H9 (cell line): Measurements from ENCODE around the gene ACACB. TPM values are rescaled to one million over a fixed set of nuclear protein-coding genes. Genes with fewer than 3 reads are reported as not detected.

ENCODE experiments used
- DNase-seq: peaks from one replicate; pipeline ENCODE4 v3.0.0-alpha.2; 2017
- H2AFZ ChIP-seq: one replicate; pipeline ENCODE4 v1.6.1; 2013; ENCODE audit warnings: mild to moderate bottlenecking, low read length, control low read depth, moderate library complexity
- H2AK5ac ChIP-seq: 2 replicates; pipeline ENCODE4 v1.6.1; 2013; ENCODE audit warnings: low read length, control low read depth, mixed read lengths; ENCODE audit not compliant: insufficient read length
- H2BK120ac ChIP-seq: one replicate; pipeline ENCODE4 v1.6.1; 2013; ENCODE audit warnings: low read depth, mild to moderate bottlenecking, low read length, control low read depth, inconsistent platforms; ENCODE audit not compliant: poor library complexity, severe bottlenecking
- H2BK12ac ChIP-seq: 2 replicates; pipeline ENCODE4 v1.6.1; 2013; ENCODE audit warnings: low read length, control low read depth, mixed read lengths, low read depth; ENCODE audit not compliant: insufficient read length
- H2BK15ac ChIP-seq: 2 replicates; pipeline ENCODE4 v1.6.1; 2013; ENCODE audit warnings: low read depth, low read length, control low read depth
- H2BK20ac ChIP-seq: one replicate; pipeline ENCODE4 v1.6.1; 2013; ENCODE audit warnings: low read depth, mild to moderate bottlenecking, low read length, control low read depth, inconsistent platforms; ENCODE audit not compliant: poor library complexity, severe bottlenecking
- H2BK5ac ChIP-seq: 2 replicates; pipeline ENCODE4 v1.6.1; 2013; ENCODE audit warnings: low read length, control low read depth, mixed read lengths; ENCODE audit not compliant: insufficient read length
- H3K14ac ChIP-seq: 2 replicates; pipeline ENCODE4 v1.6.1; 2013; ENCODE audit warnings: low read length, control low read depth; ENCODE audit not compliant: insufficient read depth
- H3K18ac ChIP-seq: 2 replicates; pipeline ENCODE4 v1.6.1; 2013; ENCODE audit warnings: low read depth, mild to moderate bottlenecking, mixed read lengths, low read length, control low read depth; ENCODE audit not compliant: insufficient read length
- H3K23ac ChIP-seq: 2 replicates; pipeline ENCODE4 v1.6.1; 2013; ENCODE audit warnings: low read length, control low read depth, mixed read lengths, low read depth; ENCODE audit not compliant: insufficient read length
- H3K23me2 ChIP-seq: 2 replicates; pipeline ENCODE4 v1.6.1; 2013; ENCODE audit warnings: low read depth, mild to moderate bottlenecking, mixed read lengths, low read length, control low read depth; ENCODE audit not compliant: insufficient read length, poor library complexity, severe bottlenecking
- H3K27ac ChIP-seq: 2 replicates; pipeline ENCODE4 v1.5.1; 2013; ENCODE audit warnings: low read length, control low read depth, mixed read lengths, low read depth; ENCODE audit not compliant: insufficient read length
- H3K27me3 ChIP-seq: 2 replicates; pipeline ENCODE4 v1.6.1; 2013; ENCODE audit warnings: low read length, control low read depth, inconsistent platforms; ENCODE audit not compliant: insufficient read depth
- H3K4ac ChIP-seq: 2 replicates; pipeline ENCODE4 v1.6.1; 2013; ENCODE audit warnings: low read depth, mild to moderate bottlenecking, control low read depth, inconsistent platforms, low read length, moderate library complexity
- H3K4me1 ChIP-seq: 2 replicates; pipeline ENCODE4 v1.6.1; 2013; ENCODE audit warnings: low read length, control low read depth, inconsistent platforms; ENCODE audit not compliant: insufficient read depth
- H3K4me2 ChIP-seq: 2 replicates; pipeline ENCODE4 v1.6.1; 2013; ENCODE audit warnings: low read length, control low read depth, mixed read lengths; ENCODE audit not compliant: insufficient read length, insufficient read depth
- H3K56ac ChIP-seq: 2 replicates; pipeline ENCODE4 v1.6.1; 2013; ENCODE audit warnings: low read depth, mild to moderate bottlenecking, mixed read lengths, low read length, control low read depth; ENCODE audit not compliant: insufficient read length
- H3K79me1 ChIP-seq: 2 replicates; pipeline ENCODE4 v1.6.1; 2013; ENCODE audit warnings: low read depth, mild to moderate bottlenecking, moderate library complexity, low read length, control low read depth, inconsistent platforms; ENCODE audit not compliant: insufficient read depth, poor library complexity, severe bottlenecking
- H3K79me2 ChIP-seq: 2 replicates; pipeline ENCODE4 v1.6.1; 2013; ENCODE audit warnings: low read length, control low read depth, inconsistent platforms; ENCODE audit not compliant: insufficient read depth
- H3K9ac ChIP-seq: 2 replicates; pipeline ENCODE4 v1.6.1; 2013; ENCODE audit warnings: low read length, control low read depth, mixed read lengths; ENCODE audit not compliant: insufficient read length; ENCODE audit errors: extremely low read depth
- H3K9me3 ChIP-seq: one replicate; pipeline ENCODE4 v1.6.1; 2013; ENCODE audit warnings: low read depth, low read length, inconsistent platforms; ENCODE audit not compliant: control insufficient read depth
- H3T11ph ChIP-seq: one replicate; pipeline ENCODE4 v1.6.1; 2013; ENCODE audit warnings: mild to moderate bottlenecking, low read length, control low read depth, inconsistent platforms
- H4K20me1 ChIP-seq: one replicate; pipeline ENCODE4 v1.6.1; 2013; ENCODE audit not compliant: control insufficient read depth, insufficient read length, insufficient read depth
- H4K5ac ChIP-seq: 2 replicates; pipeline ENCODE4 v1.6.1; 2013; ENCODE audit warnings: low read depth, mild to moderate bottlenecking, mixed read lengths, low read length, control low read depth; ENCODE audit not compliant: insufficient read length
- H4K8ac ChIP-seq: replicated peaks from 2 replicates; pipeline ENCODE4 v1.6.1; 2013; ENCODE audit warnings: low read length, control low read depth, mixed read lengths, low read depth; ENCODE audit not compliant: insufficient read length
- H4K91ac ChIP-seq: 2 replicates; pipeline ENCODE4 v1.6.1; 2013; ENCODE audit warnings: low read depth, mild to moderate bottlenecking, moderate library complexity, mixed read lengths, low read length, control low read depth; ENCODE audit not compliant: insufficient read length
- H3K27ac Mint-ChIP-seq, 3 experiments: 2 replicates in 2 of 3; 3 replicates in 1 of 3; pipeline ENCODE4 v1.8.0; 2020 to 2021; ENCODE audit warnings: mixed read lengths in 3 of 3, mild to moderate bottlenecking in 1 of 3, moderate library complexity in 1 of 3
- H3K27me3 Mint-ChIP-seq: 2 replicates; pipeline ENCODE4 v1.8.0; 2021; ENCODE audit warnings: low read depth, mild to moderate bottlenecking, moderate library complexity, mixed read lengths
- H3K36me3 Mint-ChIP-seq, 3 experiments: 2 replicates in 2 of 3; 3 replicates in 1 of 3; pipeline ENCODE4 v1.8.0; 2020 to 2021; ENCODE audit warnings: low read depth in 3 of 3, mixed read lengths in 3 of 3; ENCODE audit not compliant: insufficient read depth in 1 of 3
- H3K4me1 Mint-ChIP-seq, 2 experiments: 2 replicates each; pipeline ENCODE4 v1.8.0; 2020; ENCODE audit warnings: mixed read lengths in 2 of 2
- H3K4me3 Mint-ChIP-seq, 2 experiments: 2 replicates in 1 of 2; 3 replicates in 1 of 2; pipeline ENCODE4 v1.8.0; 2020 to 2021; ENCODE audit warnings: mild to moderate bottlenecking in 2 of 2, mixed read lengths in 2 of 2, moderate library complexity in 1 of 2
- H3K9me3 Mint-ChIP-seq, 2 experiments: 2 replicates in 1 of 2; 3 replicates in 1 of 2; pipeline ENCODE4 v1.8.0; 2020; ENCODE audit warnings: mild to moderate bottlenecking in 2 of 2, mixed read lengths in 2 of 2, moderate library complexity in 1 of 2
- WGBS: extraction: QIAGEN DNeasy Blood & Tissue Kit; methylation state at CpG from one replicate; pipeline ENCODE4 v1.1.7; 2013; ENCODE audit warnings: missing lambda C conversion rate, low lambda C conversion rate, mixed read lengths; ENCODE audit not compliant: insufficient read length; ENCODE audit errors: extremely low coverage; 5-methylcytosine and 5-hydroxymethylcytosine counted together
- total RNA-seq: library from RNA; stranded (reverse); gene quantifications from 2 replicates; pipeline ENCODE4 v1.2.1, GENCODE V29; 2021
- TF ChIP-seq, protein P1 (sequence below): fragments of 200-600 bp; sonication (generic); conservative IDR thresholded peaks from 3 replicates; pipeline ENCODE4 v1.8.0; 2021; ENCODE audit warnings: antibody characterized with exemption, mild to moderate bottlenecking

The ACACB gene
- total RNA-seq, 1 experiment from 2014 or later: 14.2 TPM

DNA sequence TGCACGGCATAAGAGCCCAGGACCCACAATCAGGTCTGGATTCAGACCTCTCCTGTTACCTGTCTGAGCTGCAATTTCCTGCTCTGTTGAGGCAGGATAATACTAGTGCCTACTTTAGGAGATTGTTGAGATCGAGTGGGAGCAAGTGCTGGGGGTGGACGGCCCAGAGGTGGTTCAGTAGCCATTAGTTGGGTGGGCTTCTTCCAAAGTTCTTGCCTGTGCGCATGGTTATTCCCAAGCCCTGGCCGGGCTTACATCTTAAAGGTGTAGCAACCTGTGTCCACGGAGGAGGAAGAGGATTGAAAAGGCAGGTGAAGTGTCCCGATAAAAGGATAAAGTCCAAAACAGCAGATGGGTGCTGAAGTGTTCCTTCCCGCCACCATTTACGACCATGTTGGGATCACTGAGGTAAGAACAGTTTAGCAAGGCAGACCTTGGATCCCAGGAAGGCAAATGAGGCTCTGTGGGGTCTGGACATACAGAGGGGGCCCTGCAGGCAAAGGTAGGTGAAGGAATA lies 33.8 kb downstream of the ACACB start:
- TF ChIP-seq, protein P1, sequence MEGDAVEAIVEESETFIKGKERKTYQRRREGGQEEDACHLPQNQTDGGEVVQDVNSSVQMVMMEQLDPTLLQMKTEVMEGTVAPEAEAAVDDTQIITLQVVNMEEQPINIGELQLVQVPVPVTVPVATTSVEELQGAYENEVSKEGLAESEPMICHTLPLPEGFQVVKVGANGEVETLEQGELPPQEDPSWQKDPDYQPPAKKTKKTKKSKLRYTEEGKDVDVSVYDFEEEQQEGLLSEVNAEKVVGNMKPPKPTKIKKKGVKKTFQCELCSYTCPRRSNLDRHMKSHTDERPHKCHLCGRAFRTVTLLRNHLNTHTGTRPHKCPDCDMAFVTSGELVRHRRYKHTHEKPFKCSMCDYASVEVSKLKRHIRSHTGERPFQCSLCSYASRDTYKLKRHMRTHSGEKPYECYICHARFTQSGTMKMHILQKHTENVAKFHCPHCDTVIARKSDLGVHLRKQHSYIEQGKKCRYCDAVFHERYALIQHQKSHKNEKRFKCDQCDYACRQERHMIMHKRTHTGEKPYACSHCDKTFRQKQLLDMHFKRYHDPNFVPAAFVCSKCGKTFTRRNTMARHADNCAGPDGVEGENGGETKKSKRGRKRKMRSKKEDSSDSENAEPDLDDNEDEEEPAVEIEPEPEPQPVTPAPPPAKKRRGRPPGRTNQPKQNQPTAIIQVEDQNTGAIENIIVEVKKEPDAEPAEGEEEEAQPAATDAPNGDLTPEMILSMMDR: no peak
- Mint-ChIP-seq H3K27me3 (peaks cover 22% of the 10 kb centered on the region), H3K4me3 (no peak overlapping the region)

More for the DNA sequence above, 33.8 kb downstream of the ACACB start:
- DNase-seq: no peak
- Histone ChIP-seq H3K79me2 (no peaks in the 10 kb centered on the region), H2BK5ac (no peak overlapping the region), H3K23ac (no peak overlapping the region), H3K9me3 (no peaks in the 10 kb centered on the region), H2BK120ac (no peak overlapping the region), H4K5ac (no peak overlapping the region), H2BK20ac (no peak overlapping the region), H2AK5ac (no peak overlapping the region), H2AFZ (no peak overlapping the region), H3K23me2 (peaks cover 7% of the 10 kb centered on the region), H4K91ac (no peak overlapping the region), H4K20me1 (no peaks in the 10 kb centered on the region), H3K79me1 (no peaks in the 10 kb centered on the region), H3K14ac (no peak overlapping the region; the same call in 1 of the 2 replicates), H3K4ac (no peak overlapping the region), H3K4me2 (no peak overlapping the region), H2BK15ac (no peak overlapping the region), H3K27me3 (no peaks in the 10 kb centered on the region), H3K18ac (no peak overlapping the region), H3T11ph (no peak overlapping the region), H4K8ac (no peak overlapping the region), H3K4me1 (no peaks in the 10 kb centered on the region), H2BK12ac (no peak overlapping the region), H3K56ac (no peak overlapping the region), H3K27ac (no peak overlapping the region), H3K9ac (no peak overlapping the region)
- Mint-ChIP-seq H3K9me3 (no peaks in the 10 kb centered on the region), H3K4me1 (peaks cover 6 to 7% of the 10 kb centered on the region in 2 experiments), H3K27ac (no peak overlapping the region), H3K36me3 (no peaks in the 10 kb centered on the region)
- WGBS: no CpG with 5 or more reads among the region's 9 CpGs
